Esophagus muscularis mucosa (tissue), 4 donors: ENCODE data around the gene MTREX. TPM values are rescaled to one million over a fixed set of nuclear protein-coding genes. Genes with fewer than 3 reads are reported as not detected.

ENCODE experiments used
- DNase-seq: peaks from one replicate; pipeline ENCODE4 v3.0.0-alpha.2; 2017; ENCODE audit errors: extremely low spot score
- H3K27ac ChIP-seq, 4 donors: fragments of 200-600 bp; sonication (generic); replicated peaks in 1 of 4; 1 replicate in 3 of 4; 2 replicates in 1 of 4; pipeline ENCODE4 v1.5.1; 2016 to 2019; ENCODE audit warnings: mild to moderate bottlenecking in 1 of 4
- H3K27me3 ChIP-seq, 4 donors: fragments of 200-600 bp; sonication (generic); one replicate each; pipeline versions ENCODE4 v1.5.1 to v1.6.0; 2016 to 2019
- H3K36me3 ChIP-seq, 4 donors: fragments of 200-600 bp; sonication (generic); one replicate each; pipeline ENCODE4 v1.5.1; 2016 to 2019
- H3K4me1 ChIP-seq, 4 donors: fragments of 200-600 bp; sonication (generic); one replicate each; pipeline ENCODE4 v1.5.1; 2016 to 2019
- H3K4me3 ChIP-seq, 4 donors: fragments of 200-600 bp; sonication (generic); 1 replicate in 2 of 4; 2 replicates in 2 of 4; pipeline ENCODE4 v1.5.1; 2016 to 2019; ENCODE audit warnings: mild to moderate bottlenecking in 4 of 4, moderate library complexity in 1 of 4
- H3K9me3 ChIP-seq, 4 donors: fragments of 200-600 bp; sonication (generic); 1 replicate in 3 of 4; 2 replicates in 1 of 4; pipeline ENCODE4 v1.5.1; 2016 to 2019
- CTCF ChIP-seq, 3 experiments: fragments of 200-600 bp in 2 of 3; fragments of 450-650 bp in 1 of 3; sonication (generic) in 2 of 3; IDR thresholded peaks; one replicate each; pipeline ENCODE4 v1.5.1; 2017 to 2019; ENCODE audit warnings: antibody characterized with exemption in 3 of 3, mild to moderate bottlenecking in 2 of 3, moderate library complexity in 1 of 3
- EP300 ChIP-seq: sonication (generic); formaldehyde crosslinking; IDR thresholded peaks from one replicate; pipeline ENCODE4 v1.6.1; 2017; ENCODE audit warnings: antibody characterized with exemption
- POLR2A ChIP-seq: fragments of 450-650 bp; IDR thresholded peaks from one replicate; pipeline ENCODE4 v1.6.1; 2017; ENCODE audit warnings: antibody characterized with exemption, moderate library complexity, mild to moderate bottlenecking, low read depth
- POLR2AphosphoS5 ChIP-seq, 2 donors: sonication (generic); formaldehyde crosslinking; IDR thresholded peaks; one replicate each; pipeline ENCODE4 v1.6.1; 2017; ENCODE audit warnings: antibody characterized with exemption in 2 of 2
- WGBS: methylation state at CpG from one replicate; pipeline ENCODE4 v1.1.5; 2018; 5-methylcytosine and 5-hydroxymethylcytosine counted together
- intact Hi-C: fragments of 100-400 bp; cut with DNase I; formaldehyde crosslinking; loops from one replicate; pipeline ENCODE4 v1.15.1; 2023
- total RNA-seq, 4 donors: library from RNA; depleted of rRNA; stranded (reverse); fragments of >200 nt; gene quantifications; one replicate each; pipeline versions ENCODE4 v1.1.0 to v1.2.1, GENCODE V29; 2016

MTREX gene
- total RNA-seq, 4 donors from 2014 or later: 53.7 to 64.0 (median 62.3) TPM

GRCh38 chr5:55445791-55446190 lies 138.0 kb downstream of the MTREX start:
- no peaks in the 10 kb centered on the region for H3K9me3 ChIP-seq
- H3K27me3 ChIP-seq: no peaks in the 10 kb centered on the region
- no peak for TF ChIP-seq POLR2A
- H3K36me3 ChIP-seq: peaks cover 0 to 10% (median 7%) of the 10 kb centered on the region in 4 donors
- peaks cover 32 to 73% (median 61%) of the 10 kb centered on the region in 4 donors for H3K4me1 ChIP-seq
- intact Hi-C loops: no loop called here
- WGBS: 93% methylated on average over 3 of the region's 3 CpGs
- H3K4me3 ChIP-seq: no peak overlapping the region
- H3K27ac ChIP-seq: peak overlapping the region in 3 of 4 donors; percentile 48 to 68 (median 61)
- no peak for DNase-seq

GRCh38 chr5:55446640-55447351 lies 139.0 kb downstream of the MTREX start:
- DNase-seq: no peak
- no peak for TF ChIP-seq CTCF (IDR thresholded peaks at IDR 0.05)
- TF ChIP-seq POLR2AphosphoS5 (IDR thresholded peaks at IDR 0.05): no peak
- TF ChIP-seq POLR2A: no peak
- no peak for TF ChIP-seq EP300
- Histone ChIP-seq H3K27me3 (no peaks in the 10 kb centered on the region), H3K9me3 (no peaks in the 10 kb centered on the region), H3K27ac (peak overlapping the region; percentile 48 to 68 (median 64)), H3K4me1 (peaks cover 23 to 63% (median 51%) of the 10 kb centered on the region in 4 donors), H3K36me3 (peaks cover 0 to 4% (median 1%) of the 10 kb centered on the region in 4 donors), H3K4me3 (no peak overlapping the region)
- whole genome bisulfite sequencing: 54% methylated on average over 8 of the region's 8 CpGs
- intact Hi-C loops: no loop called here

GRCh38 chr5:55450050-55450765 lies 142.4 kb downstream of the MTREX start:
- Histone ChIP-seq H3K27me3 (no peaks in the 10 kb centered on the region), H3K36me3 (peaks cover 0 to 10% (median 4%) of the 10 kb centered on the region in 4 donors), H3K4me3 (no peak overlapping the region), H3K27ac (peak overlapping the region in 2 of 4 donors; percentile 7 to 8), H3K9me3 (no peaks in the 10 kb centered on the region), H3K4me1 (peaks cover 24 to 56% (median 52%) of the 10 kb centered on the region in 4 donors)
- DNase-seq: no peak
- WGBS: 81% methylated on average over 4 of the region's 4 CpGs
- intact Hi-C loops: no loop called here
- TF ChIP-seq POLR2AphosphoS5 (IDR thresholded peaks at IDR 0.05) (no peak), EP300 (no peak), POLR2A (no peak), CTCF (IDR thresholded peaks at IDR 0.05) (no peak)

GRCh38 chr5:55451976-55452375 lies 144.2 kb downstream of the MTREX start:
- TF ChIP-seq EP300: no peak
- no peak for TF ChIP-seq POLR2A
- TF ChIP-seq CTCF (IDR thresholded peaks at IDR 0.05): no peak
- TF ChIP-seq POLR2AphosphoS5 (IDR thresholded peaks at IDR 0.05): no peak
- Histone ChIP-seq H3K4me3 (no peak overlapping the region), H3K36me3 (peaks cover 0 to 10% (median 5%) of the 10 kb centered on the region in 4 donors), H3K9me3 (no peaks in the 10 kb centered on the region), H3K27ac (no peak overlapping the region), H3K4me1 (peaks cover 26 to 47% (median 44%) of the 10 kb centered on the region in 4 donors), H3K27me3 (no peaks in the 10 kb centered on the region)
- intact Hi-C loops: no loop called here
- DNase-seq: no peak
- 93% methylated on average over 2 of the region's 2 CpGs for WGBS

- no peak for TF ChIP-seq POLR2AphosphoS5 (IDR thresholded peaks at IDR 0.05)
- no peak for TF ChIP-seq CTCF (IDR thresholded peaks at IDR 0.05)
- no peak for TF ChIP-seq EP300
- no peak for TF ChIP-seq POLR2A
- Histone ChIP-seq H3K4me3 (no peak overlapping the region), H3K9me3 (no peaks in the 10 kb centered on the region), H3K27me3 (no peaks in the 10 kb centered on the region), H3K36me3 (peaks cover 0 to 10% (median 5%) of the 10 kb centered on the region in 4 donors), H3K4me1 (peaks cover 19 to 37% (median 33%) of the 10 kb centered on the region in 4 donors), H3K27ac (no peak overlapping the region)
- no peak for DNase-seq
- 50% methylated on average over 1 of the region's 1 CpG for WGBS
- intact Hi-C loops: no loop called here
Measured at GRCh38 chr5:55453211-55453610, 145.4 kb downstream of the MTREX start.
